K562 (cell line): ENCODE data around the gene WWOX. TPM values are rescaled to one million over a fixed set of nuclear protein-coding genes. Genes with fewer than 3 reads are reported as not detected.

ENCODE experiments used
- ATAC-seq: fragments of 200-7000 bp; cut with Tn5 transposase; 3 replicates; pipeline ENCODE4 v1.9.1; 2020; ENCODE audit warnings: moderate library complexity
- BruUV-seq: library from RNA; stranded (reverse); fragments of 400-500 nt; replicated peaks from 2 replicates; lab custom pipeline; 2021; lab: Mats Ljungman, UMichigan
- CTCF ChIA-PET: fragments of 300-600 bp; formaldehyde crosslinking; extraction: SDS; loops from one replicate; lab custom pipeline; 2021; ENCODE audit warnings: low intra/inter-chr PET ratio; lab: Yijun Ruan, JAX
- POLR2A ChIA-PET: fragments of 300-600, 350-650 bp; sonication (Branson Sonifier 250); formaldehyde crosslinking; extraction: SDS; loops from one replicate; lab custom pipeline; 2021; ENCODE audit warnings: antibody characterized with exemption, inconsistent platforms; lab: Yijun Ruan, JAX
- DNase-seq, 4 experiments: peaks; one replicate each; pipeline versions ENCODE4 v3.0.0 to v3.0.0-alpha.2; 2011 to 2018; ENCODE audit warnings: low spot score in 3 of 4, mixed read lengths in 3 of 4; ENCODE audit errors: extremely low read depth in 1 of 4
- FAIRE-seq: peaks from 2 replicates; lab custom pipeline; 2011; peaks lifted over from hg19 to GRCh38; lab: Jason Lieb, UNC
- H2AFZ ChIP-seq: 2 replicates; pipeline ENCODE4 v1.6.0; 2011; ENCODE audit warnings: low read depth, low read length, control low read depth, inconsistent platforms
- H3K27ac ChIP-seq: fragments of 200-600 bp; 3 replicates; pipeline ENCODE4 v1.8.0; 2011; ENCODE audit warnings: low read depth, mild to moderate bottlenecking, control low read depth, inconsistent platforms, low read length, moderate library complexity, mixed read lengths; ENCODE audit errors: extremely low read depth
- H3K27me3 ChIP-seq, 2 experiments: fragments of 300-600 bp in 1 of 2; 2 replicates in 1 of 2; 3 replicates in 1 of 2; pipeline versions ENCODE4 v1.6.0 to v1.8.0; 2011; ENCODE audit warnings: inconsistent platforms in 2 of 2, low read length in 2 of 2, mild to moderate bottlenecking in 1 of 2, mixed read lengths in 1 of 2, moderate library complexity in 1 of 2; ENCODE audit not compliant: control insufficient read depth in 2 of 2, insufficient read depth in 2 of 2
- H3K36me3 ChIP-seq: fragments of 300-600 bp; 3 replicates; pipeline ENCODE4 v1.8.0; 2011; ENCODE audit warnings: mild to moderate bottlenecking, low read length, inconsistent platforms; ENCODE audit not compliant: control insufficient read depth, insufficient read depth
- H3K4me1 ChIP-seq, 2 experiments: fragments of 200-600 bp in 1 of 2; replicated peaks in 1 of 2; 2 replicates in 1 of 2; 3 replicates in 1 of 2; pipeline versions ENCODE4 v1.5.1 to v1.8.0; 2011; ENCODE audit warnings: inconsistent platforms in 2 of 2, low read length in 2 of 2, mild to moderate bottlenecking in 1 of 2, mixed read lengths in 1 of 2, moderate library complexity in 1 of 2; ENCODE audit not compliant: control insufficient read depth in 2 of 2, insufficient read depth in 2 of 2
- H3K4me2 ChIP-seq: 2 replicates; pipeline ENCODE4 v1.6.1; 2011; ENCODE audit warnings: low read length, control low read depth, inconsistent platforms, mixed read lengths; ENCODE audit not compliant: insufficient read depth
- H3K4me3 ChIP-seq: fragments of 200-600 bp; sonication (generic), shearing (Covaris generic); 2 replicates; pipeline ENCODE4 v1.5.1; 2016; ENCODE audit warnings: control low read depth, inconsistent platforms
- H3K79me2 ChIP-seq: fragments of 200-600 bp; 3 replicates; pipeline ENCODE4 v1.8.0; 2011; ENCODE audit warnings: low read length, inconsistent platforms; ENCODE audit not compliant: control insufficient read depth, insufficient read depth
- H3K9ac ChIP-seq, 2 experiments: 2 replicates each; pipeline versions ENCODE4 v1.6.0 to v1.6.1; 2011; ENCODE audit warnings: low read depth in 2 of 2, low read length in 2 of 2, control low read depth in 1 of 2, inconsistent platforms in 1 of 2, mild to moderate bottlenecking in 1 of 2, mixed read lengths in 1 of 2; ENCODE audit not compliant: insufficient read depth in 1 of 2
- H3K9me1 ChIP-seq: one replicate; pipeline ENCODE4 v1.6.0; 2011; ENCODE audit warnings: inconsistent platforms, mild to moderate bottlenecking, low read length, moderate library complexity; ENCODE audit not compliant: control insufficient read depth, insufficient read depth
- H3K9me3 ChIP-seq: replicated peaks from 2 replicates; pipeline ENCODE4 v1.5.1; 2011; ENCODE audit warnings: low read depth, low read length, inconsistent platforms; ENCODE audit not compliant: control insufficient read depth, insufficient read depth
- H4K20me1 ChIP-seq: replicated peaks from 2 replicates; pipeline ENCODE4 v1.6.1; 2011; ENCODE audit warnings: low read length, inconsistent platforms, mixed read lengths; ENCODE audit not compliant: control insufficient read depth, insufficient read depth
- BRF2 ChIP-seq: IDR thresholded peaks from 3 replicates; pipeline ENCODE4 v1.6.1; 2011; ENCODE audit warnings: borderline replicate concordance, mild to moderate bottlenecking; ENCODE audit not compliant: insufficient read length, insufficient read depth
- NELFE ChIP-seq: IDR thresholded peaks from 2 replicates; pipeline ENCODE4 v1.6.1; 2011; ENCODE audit warnings: mild to moderate bottlenecking; ENCODE audit not compliant: insufficient read depth, insufficient read length
- THAP7 ChIP-seq: fragments of 250-450 bp; sonication (Bioruptor Pico); IDR thresholded peaks from 2 replicates; pipeline ENCODE4 v1.5.0; 2021
- ZNF121 ChIP-seq: sonication (generic); formaldehyde crosslinking; conservative IDR thresholded peaks from 2 replicates; pipeline ENCODE4 v1.8.0; 2022; ENCODE audit warnings: missing genetic modification reagents
- ZNF174 ChIP-seq: fragments of 250-450 bp; sonication (Bioruptor Pico); IDR thresholded peaks from 2 replicates; pipeline ENCODE4 v1.4.0; 2020; ENCODE audit warnings: mild to moderate bottlenecking
- ZNF449 ChIP-seq: fragments of 250-450 bp; sonication (Bioruptor Pico); IDR thresholded peaks from 2 replicates; pipeline ENCODE4 v1.8.0; 2022; ENCODE audit warnings: moderate library complexity, mild to moderate bottlenecking, inconsistent platforms
- WGBS: fragments of 100-300 bp; shearing (Covaris generic); methylation state at CpG from one replicate; pipeline ENCODE4 v1.1.6; 2016; ENCODE audit warnings: low coverage, mixed read lengths; ENCODE audit not compliant: insufficient coverage; ENCODE audit errors: missing lambda C conversion rate; 5-methylcytosine and 5-hydroxymethylcytosine counted together
- in situ Hi-C: fragments of 300-500 bp; cut with MboI; formaldehyde crosslinking; loops from 4 replicates; pipeline ENCODE4 v1.15.0; 2018; ENCODE audit warnings: inconsistent platforms, mixed read lengths
- intact Hi-C: fragments of 100-400 bp; cut with micrococcal nuclease; formaldehyde crosslinking; loops from 2 replicates; pipeline ENCODE4 v1.14.2; 2022
- polyA plus RNA-seq, 8 experiments: library from polyadenylated mRNA; depleted of rRNA in 4 of 8; stranded (reverse) in 5 of 8; unstranded in 3 of 8; fragments of >200 nt; fragmentation: Nextera tagmentation in 2 of 8; fragmentation: Illumina TruSeq in 1 of 8; extraction: Ambion mirVana in 2 of 8; extraction: Trizol in 1 of 8; gene quantifications; 2 replicates each; pipeline versions ENCODE4 v1.2.1 to v1.2.3, GENCODE V29; 2011 to 2014; ENCODE audit warnings: inconsistent platforms in 1 of 8, missing spikeins in 1 of 8
- total RNA-seq, 7 experiments: library from RNA; depleted of rRNA in 6 of 7; stranded (reverse); fragments of >200 nt in 6 of 7; fragmentation: Illumina TruSeq in 2 of 7; extraction: Trizol in 2 of 7; gene quantifications; 2 replicates each; pipeline versions ENCODE4 v1.2.1 to v1.2.3, GENCODE V29; 2011 to 2021; ENCODE audit warnings: low replicate concordance in 1 of 7

WWOX gene
- total and polyA plus RNA-seq, 9 of the 15 experiments (the other 6 are each of a cell fraction or from before 2014, with no cell fraction given), result 1.6 to 22.7 (median 8.1) TPM

- FAIRE-seq, result no peak
- peaks cover 40 to 46% of the 10 kb centered on the region in 2 experiments for H3K27me3 ChIP-seq
- peaks cover 9% of the 10 kb centered on the region for H4K20me1 ChIP-seq
- 8% methylated on average over 3 of the region's 3 CpGs for WGBS
- no peak for DNase-seq
- no TSS peak for BruUV-seq
- no peak for TF ChIP-seq NELFE
- TF ChIP-seq ZNF174 (CRISPR knock-in tag), result no peak
- no peak overlapping the region for H2AFZ ChIP-seq
- H3K4me2 ChIP-seq, result no peak overlapping the region
- no peak overlapping the region for H3K9ac ChIP-seq
- peaks cover 6 to 8% of the 10 kb centered on the region in 2 experiments; a peak in 4 of 5 replicates for H3K4me1 ChIP-seq
- CTCF ChIA-PET, result no interaction called here
- no peak for ATAC-seq
- no peak overlapping the region for H3K4me3 ChIP-seq
- H3K9me3 ChIP-seq, result no peaks in the 10 kb centered on the region
- intact Hi-C loops (no loop called here), in situ Hi-C loops (no loop called here)
- no peak overlapping the region for H3K27ac ChIP-seq
- H3K79me2 ChIP-seq, result no peaks in the 10 kb centered on the region
- no peaks in the 10 kb centered on the region for H3K36me3 ChIP-seq
- H3K9me1 ChIP-seq, result no peaks in the 10 kb centered on the region
- POLR2A ChIA-PET, result no interaction called here
Observed at GRCh38 chr16:78995441-78995840, 896.0 kb downstream of the WWOX start.

- ATAC-seq (no peak), DNase-seq (no peak), FAIRE-seq (no peak)
- peaks cover 40 to 41% of the 10 kb centered on the region in 2 experiments for H3K27me3 ChIP-seq
- H3K4me2 ChIP-seq, result no peak overlapping the region
- BruUV-seq, result no TSS peak
- in situ Hi-C loops (no loop called here), intact Hi-C loops (no loop called here)
- peaks cover 6 to 8% of the 10 kb centered on the region in 2 experiments; a peak in 4 of 5 replicates for H3K4me1 ChIP-seq
- no peak for TF ChIP-seq ZNF121 (CRISPR knock-in tag)
- no peak for TF ChIP-seq ZNF449
- TF ChIP-seq BRF2, result no peak
- no peak for TF ChIP-seq THAP7 (CRISPR knock-in tag)
- no peaks in the 10 kb centered on the region for H3K9me3 ChIP-seq
- no peaks in the 10 kb centered on the region for H3K36me3 ChIP-seq
- no peaks in the 10 kb centered on the region for H3K9me1 ChIP-seq
- no peak overlapping the region for H2AFZ ChIP-seq
- peaks cover 6% of the 10 kb centered on the region for H4K20me1 ChIP-seq
- no peak overlapping the region for H3K9ac ChIP-seq
- H3K4me3 ChIP-seq, result no peak overlapping the region
- ChIA-PET CTCF (no interaction called here), POLR2A (no interaction called here)
- WGBS, result under 1% methylated on average over 16 of the region's 16 CpGs
- H3K27ac ChIP-seq, result no peak overlapping the region
- no peaks in the 10 kb centered on the region for H3K79me2 ChIP-seq
Observed at GRCh38 chr16:78996790-78997189, 897.3 kb downstream of the WWOX start.
